Right atrium auricular region (tissue), 2 donors: ENCODE measurements around the gene HMGN4. TPM values are rescaled to one million over a fixed set of nuclear protein-coding genes. Genes with fewer than 3 reads are reported as not detected.
A peak's percentile ranks its signal among the peaks of the same experiment; 100 is the strongest.

ENCODE experiments used
- DNase-seq: peaks from one replicate; pipeline ENCODE4 v3.0.0-alpha.2; 2019; ENCODE audit warnings: low spot score
- H3K27ac ChIP-seq, 2 donors: fragments of 200-600 bp; sonication (generic); 1 replicate in 1 of 2; 2 replicates in 1 of 2; pipeline ENCODE4 v1.5.1; 2016 to 2019
- H3K27me3 ChIP-seq, 2 donors: fragments of 200-600 bp; sonication (generic); one replicate each; pipeline versions ENCODE4 v1.5.1 to v1.6.0; 2017 to 2019
- H3K36me3 ChIP-seq: fragments of 200-600 bp; sonication (generic); one replicate; pipeline ENCODE4 v1.5.1; 2016
- H3K4me1 ChIP-seq, 2 donors: fragments of 200-600 bp; sonication (generic); one replicate each; pipeline versions ENCODE4 v1.5.1 to v1.6.0; 2017 to 2019
- H3K4me3 ChIP-seq, 2 donors: fragments of 200-600 bp; sonication (generic); 1 replicate in 1 of 2; 2 replicates in 1 of 2; pipeline ENCODE4 v1.5.1; 2017 to 2019; ENCODE audit warnings: mild to moderate bottlenecking in 1 of 2, moderate library complexity in 1 of 2
- H3K9me3 ChIP-seq, 2 donors: fragments of 200-600 bp; sonication (generic); one replicate each; pipeline ENCODE4 v1.5.1; 2019
- total RNA-seq, 2 donors: library from RNA; depleted of rRNA; stranded (reverse); fragments of >200 nt; gene quantifications; one replicate each; pipeline ENCODE4 v1.1.0, GENCODE V29; 2016
- TF ChIP-seq, protein P1 (sequence below), 2 donors: fragments of 200-600 bp; sonication (generic); IDR thresholded peaks; one replicate each; pipeline ENCODE4 v1.5.1; 2019; ENCODE audit warnings: antibody characterized with exemption in 2 of 2

The HMGN4 gene
- total RNA-seq, 2 donors from 2014 or later: 36.1 to 52.5 TPM

DNA sequence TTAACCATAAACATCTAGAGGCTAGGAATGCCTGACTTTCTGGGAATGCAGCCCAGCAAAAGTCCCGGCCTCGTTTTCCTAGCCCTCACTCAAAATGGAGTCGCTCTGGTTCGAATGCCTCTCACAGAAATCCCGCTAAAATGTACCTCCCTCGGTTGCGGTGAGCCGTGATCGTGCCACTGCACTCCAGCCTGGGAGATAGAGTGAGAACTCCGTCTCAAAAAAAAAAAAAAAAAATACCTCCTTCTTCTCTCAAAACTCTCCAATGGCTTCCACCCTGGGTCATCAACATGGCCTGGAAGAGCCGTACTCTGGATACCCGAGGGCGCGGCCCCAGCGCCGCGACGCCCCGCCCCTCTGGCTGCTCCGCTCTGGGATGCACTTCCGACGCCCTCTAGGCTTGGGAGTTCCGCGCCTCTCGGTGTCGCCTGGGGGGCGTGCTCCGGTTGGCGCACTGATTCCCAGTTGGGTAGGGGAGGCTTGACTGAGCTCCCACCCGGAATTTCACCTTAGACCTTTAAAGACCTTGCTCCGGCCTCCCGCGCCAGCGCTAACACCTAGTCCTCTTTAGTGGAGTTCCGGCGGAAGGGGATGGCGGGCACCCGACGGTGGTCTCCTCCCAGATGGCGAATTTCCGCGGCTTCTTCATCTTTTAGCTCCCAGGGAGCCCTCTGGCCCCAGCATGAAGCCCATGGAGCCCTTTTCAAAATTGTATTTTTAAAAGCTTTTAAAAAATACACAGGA, 12.3 kb downstream of the HMGN4 start:
- Histone ChIP-seq H3K4me3 (peak overlapping the region; percentile 34 to 61), H3K4me1 (peaks cover 0 to 17% of the 10 kb centered on the region in 2 donors), H3K27ac (peak overlapping the region; percentile 46 to 47), H3K9me3 (no peaks in the 10 kb centered on the region), H3K27me3 (no peaks in the 10 kb centered on the region), H3K36me3 (peaks cover 8% of the 10 kb centered on the region)
- no peak for DNase-seq
- TF ChIP-seq, protein P1, sequence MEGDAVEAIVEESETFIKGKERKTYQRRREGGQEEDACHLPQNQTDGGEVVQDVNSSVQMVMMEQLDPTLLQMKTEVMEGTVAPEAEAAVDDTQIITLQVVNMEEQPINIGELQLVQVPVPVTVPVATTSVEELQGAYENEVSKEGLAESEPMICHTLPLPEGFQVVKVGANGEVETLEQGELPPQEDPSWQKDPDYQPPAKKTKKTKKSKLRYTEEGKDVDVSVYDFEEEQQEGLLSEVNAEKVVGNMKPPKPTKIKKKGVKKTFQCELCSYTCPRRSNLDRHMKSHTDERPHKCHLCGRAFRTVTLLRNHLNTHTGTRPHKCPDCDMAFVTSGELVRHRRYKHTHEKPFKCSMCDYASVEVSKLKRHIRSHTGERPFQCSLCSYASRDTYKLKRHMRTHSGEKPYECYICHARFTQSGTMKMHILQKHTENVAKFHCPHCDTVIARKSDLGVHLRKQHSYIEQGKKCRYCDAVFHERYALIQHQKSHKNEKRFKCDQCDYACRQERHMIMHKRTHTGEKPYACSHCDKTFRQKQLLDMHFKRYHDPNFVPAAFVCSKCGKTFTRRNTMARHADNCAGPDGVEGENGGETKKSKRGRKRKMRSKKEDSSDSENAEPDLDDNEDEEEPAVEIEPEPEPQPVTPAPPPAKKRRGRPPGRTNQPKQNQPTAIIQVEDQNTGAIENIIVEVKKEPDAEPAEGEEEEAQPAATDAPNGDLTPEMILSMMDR (IDR thresholded peaks at IDR 0.05): peak in 1 of 2 donors; percentile 26

DNA sequence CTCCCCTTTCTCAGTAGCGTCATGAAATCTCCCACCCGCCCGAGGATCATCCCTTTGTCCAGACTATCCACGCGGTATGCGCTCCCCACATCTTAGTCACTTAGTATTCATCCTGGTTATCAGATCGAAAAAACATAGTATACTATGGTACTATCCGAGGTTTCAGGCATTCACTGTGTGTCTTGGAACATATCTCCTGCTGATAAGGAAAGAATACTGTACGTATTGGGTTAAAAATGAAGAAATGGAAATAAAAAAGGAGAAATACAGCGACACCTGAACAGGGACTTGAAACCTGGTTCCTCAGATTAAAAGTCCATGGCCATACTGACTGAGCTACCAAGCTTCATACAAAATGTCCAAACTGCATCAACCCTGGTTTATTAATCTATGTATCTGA, 14.0 kb downstream of the HMGN4 start:
- no peak for DNase-seq
- H3K9me3 ChIP-seq: no peaks in the 10 kb centered on the region
- no peak overlapping the region for H3K4me3 ChIP-seq
- H3K27ac ChIP-seq: no peak overlapping the region
- peaks cover 0 to 17% of the 10 kb centered on the region in 2 donors for H3K4me1 ChIP-seq
- TF ChIP-seq, protein P1 (IDR thresholded peaks at IDR 0.05): no peak
- no peaks in the 10 kb centered on the region for H3K27me3 ChIP-seq
- no peaks in the 10 kb centered on the region for H3K36me3 ChIP-seq

DNA sequence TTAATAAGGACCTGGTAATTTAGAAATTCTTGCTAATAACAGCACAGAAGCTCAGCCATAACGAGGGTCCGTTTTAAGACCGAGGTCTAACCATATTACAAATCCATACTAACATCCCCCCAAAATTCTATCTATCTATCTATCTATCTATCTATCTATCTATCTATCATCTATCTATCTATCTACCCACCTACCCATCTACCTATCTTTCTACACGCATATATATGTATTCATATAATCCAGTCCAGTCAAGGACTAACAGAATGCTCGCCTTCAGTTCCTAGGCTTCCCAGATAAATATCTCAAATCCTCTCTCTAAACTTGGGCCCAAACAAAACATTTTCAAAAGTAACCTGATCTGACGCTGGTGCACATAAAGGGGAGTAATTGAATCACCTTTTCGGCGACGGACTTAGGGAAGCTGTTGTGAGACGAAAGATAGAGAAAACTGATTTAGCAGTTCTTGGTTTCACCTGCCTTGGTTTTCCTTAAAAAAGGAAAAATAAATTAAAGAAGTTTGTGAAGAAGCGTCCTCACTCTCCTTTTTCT, 14.5 kb downstream of the HMGN4 start:
- peak overlapping the region; percentile 47 to 56 for H3K4me3 ChIP-seq
- no peaks in the 10 kb centered on the region for H3K27me3 ChIP-seq
- no peaks in the 10 kb centered on the region for H3K36me3 ChIP-seq
- H3K4me1 ChIP-seq: peaks cover 0 to 17% of the 10 kb centered on the region in 2 donors
- H3K9me3 ChIP-seq: no peaks in the 10 kb centered on the region
- H3K27ac ChIP-seq: peak overlapping the region; percentile 85 to 87
- DNase-seq: no peak
- TF ChIP-seq, protein P1 (IDR thresholded peaks at IDR 0.05): no peak

DNA sequence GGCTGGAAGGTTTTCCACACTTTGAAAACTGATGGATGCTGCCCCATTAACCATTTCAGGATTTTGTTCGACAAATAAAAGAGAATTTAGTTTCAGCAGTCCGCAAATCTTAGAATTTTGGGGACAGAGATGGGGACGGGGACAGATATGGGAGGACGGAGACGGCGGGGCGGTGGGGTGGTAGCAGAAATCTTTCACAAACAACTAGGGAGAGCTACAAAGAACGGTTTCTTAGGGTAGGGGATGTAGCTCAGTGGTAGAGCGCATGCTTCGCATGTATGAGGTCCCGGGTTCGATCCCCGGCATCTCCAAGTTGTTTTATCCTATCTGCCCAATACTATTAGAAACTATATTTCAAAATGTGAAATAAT, 15.1 kb downstream of the HMGN4 start:
- no peaks in the 10 kb centered on the region for H3K9me3 ChIP-seq
- TF ChIP-seq, protein P1 (IDR thresholded peaks at IDR 0.05): no peak
- peak overlapping the region; percentile 47 to 56 for H3K4me3 ChIP-seq
- peak; percentile 70 for DNase-seq
- no peaks in the 10 kb centered on the region for H3K27me3 ChIP-seq
- peak overlapping the region; percentile 85 to 87 for H3K27ac ChIP-seq
- no peaks in the 10 kb centered on the region for H3K36me3 ChIP-seq
- H3K4me1 ChIP-seq: peaks cover 0 to 17% of the 10 kb centered on the region in 2 donors

DNA sequence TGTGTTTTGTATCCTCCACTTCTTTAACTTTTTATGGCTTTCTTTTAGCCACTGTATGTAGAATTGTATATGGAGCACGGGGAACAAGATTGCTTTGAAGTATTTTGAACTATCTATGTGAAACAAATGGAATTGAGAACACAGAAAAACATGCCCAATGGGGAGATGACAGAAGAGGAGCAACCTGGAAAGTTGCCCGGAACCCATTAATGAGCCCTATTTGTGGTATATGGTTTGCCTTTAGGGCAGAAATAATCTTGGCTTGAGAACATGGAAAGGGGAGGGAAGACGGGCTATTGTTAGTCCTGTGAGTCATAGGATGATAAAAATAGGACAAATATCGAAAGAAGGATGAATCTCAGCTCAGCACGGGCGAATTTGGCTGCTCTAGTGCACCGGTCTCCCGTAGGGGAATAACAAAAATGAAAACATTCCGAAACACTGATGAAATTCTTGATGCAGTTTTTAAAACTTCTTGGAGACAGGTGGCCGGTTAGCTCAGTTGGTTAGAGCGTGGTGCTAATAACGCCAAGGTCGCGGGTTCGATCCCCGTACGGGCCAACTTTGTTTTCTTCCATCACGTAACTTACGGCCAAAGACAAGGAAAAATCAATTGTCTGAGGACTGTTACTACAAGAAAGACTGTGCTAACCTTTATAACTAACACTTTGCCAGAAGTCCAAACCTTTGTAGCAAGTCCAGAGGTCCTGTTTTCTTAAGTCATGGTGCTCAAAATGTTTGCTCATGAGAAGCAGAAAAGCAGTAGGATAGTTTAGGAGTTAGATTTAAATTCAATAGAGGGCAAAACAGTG, 15.7 kb downstream of the HMGN4 start:
- peak; percentile 87 for DNase-seq
- peak overlapping the region; percentile 47 to 56 for H3K4me3 ChIP-seq

More for the DNA sequence above, 15.7 kb downstream of the HMGN4 start:
- Histone ChIP-seq H3K27me3 (no peaks in the 10 kb centered on the region), H3K27ac (peak overlapping the region; percentile 85 to 87), H3K9me3 (no peaks in the 10 kb centered on the region), H3K4me1 (peaks cover 0 to 17% of the 10 kb centered on the region in 2 donors), H3K36me3 (no peaks in the 10 kb centered on the region)
- TF ChIP-seq, protein P1 (IDR thresholded peaks at IDR 0.05): no peak
